Choroid plexus epithelial cell (primary cell): ENCODE results near the gene RAD51.

ENCODE experiments used
- DNase-seq: peaks from one replicate; pipeline ENCODE4 v3.0.0-alpha.2; 2010; ENCODE audit warnings: low read depth
- H3K4me3 ChIP-seq: 2 replicates; pipeline ENCODE4 v1.5.1; 2011; ENCODE audit warnings: low read depth, mild to moderate bottlenecking, control low read depth, low read length, moderate library complexity
- TF ChIP-seq, protein P1 (sequence below): conservative IDR thresholded peaks from 2 replicates; pipeline ENCODE4 v1.5.1; 2011; ENCODE audit warnings: low read depth, mild to moderate bottlenecking, control low read depth, inconsistent platforms, low read length, moderate library complexity

RAD51 gene

DNA sequence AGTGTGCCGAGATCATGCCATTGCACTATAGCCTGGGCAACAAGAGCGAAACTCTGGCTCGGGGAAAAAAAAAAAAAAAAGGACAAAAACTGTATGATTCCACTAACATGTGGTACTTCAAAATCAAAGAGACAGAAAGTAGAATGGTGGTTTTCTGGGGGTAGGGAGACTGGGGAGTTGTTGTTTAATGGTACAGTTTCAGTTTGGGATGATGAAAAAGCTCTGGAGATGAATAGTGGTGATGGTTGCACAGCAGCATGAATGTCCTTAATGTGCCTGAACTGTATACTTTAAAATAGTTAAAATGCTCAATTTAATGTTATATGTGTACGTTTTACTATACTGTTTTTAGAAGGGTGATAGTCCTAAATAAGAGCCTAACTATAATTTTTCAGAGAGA, 27.4 kb downstream of the RAD51 start:
- TF ChIP-seq, protein P1, sequence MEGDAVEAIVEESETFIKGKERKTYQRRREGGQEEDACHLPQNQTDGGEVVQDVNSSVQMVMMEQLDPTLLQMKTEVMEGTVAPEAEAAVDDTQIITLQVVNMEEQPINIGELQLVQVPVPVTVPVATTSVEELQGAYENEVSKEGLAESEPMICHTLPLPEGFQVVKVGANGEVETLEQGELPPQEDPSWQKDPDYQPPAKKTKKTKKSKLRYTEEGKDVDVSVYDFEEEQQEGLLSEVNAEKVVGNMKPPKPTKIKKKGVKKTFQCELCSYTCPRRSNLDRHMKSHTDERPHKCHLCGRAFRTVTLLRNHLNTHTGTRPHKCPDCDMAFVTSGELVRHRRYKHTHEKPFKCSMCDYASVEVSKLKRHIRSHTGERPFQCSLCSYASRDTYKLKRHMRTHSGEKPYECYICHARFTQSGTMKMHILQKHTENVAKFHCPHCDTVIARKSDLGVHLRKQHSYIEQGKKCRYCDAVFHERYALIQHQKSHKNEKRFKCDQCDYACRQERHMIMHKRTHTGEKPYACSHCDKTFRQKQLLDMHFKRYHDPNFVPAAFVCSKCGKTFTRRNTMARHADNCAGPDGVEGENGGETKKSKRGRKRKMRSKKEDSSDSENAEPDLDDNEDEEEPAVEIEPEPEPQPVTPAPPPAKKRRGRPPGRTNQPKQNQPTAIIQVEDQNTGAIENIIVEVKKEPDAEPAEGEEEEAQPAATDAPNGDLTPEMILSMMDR, result no peak

DNA sequence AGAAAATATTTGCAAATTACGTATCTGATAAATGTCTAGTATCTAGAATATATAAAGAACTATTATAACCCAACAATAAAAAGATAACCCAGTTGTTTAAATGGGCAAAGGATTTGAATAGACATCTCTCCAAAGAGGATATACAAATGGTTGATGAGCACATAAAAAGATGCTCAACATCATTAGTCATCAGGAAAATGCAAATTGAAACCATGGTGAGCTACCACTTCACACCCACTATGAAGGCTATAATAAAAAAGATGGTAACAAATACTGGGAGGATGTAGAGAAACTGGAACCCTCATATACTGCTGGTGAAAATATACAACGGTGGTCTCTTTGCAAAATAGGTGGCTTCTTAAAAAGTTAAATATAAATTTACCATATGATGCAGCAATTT, 28.0 kb downstream of the RAD51 start:
- DNase-seq, result no peak
- TF ChIP-seq, protein P1, result no peak
- no peak overlapping the region for H3K4me3 ChIP-seq

More for the DNA sequence above, 27.4 kb downstream of the RAD51 start:
- no peak overlapping the region for H3K4me3 ChIP-seq
- DNase-seq, result no peak

DNA sequence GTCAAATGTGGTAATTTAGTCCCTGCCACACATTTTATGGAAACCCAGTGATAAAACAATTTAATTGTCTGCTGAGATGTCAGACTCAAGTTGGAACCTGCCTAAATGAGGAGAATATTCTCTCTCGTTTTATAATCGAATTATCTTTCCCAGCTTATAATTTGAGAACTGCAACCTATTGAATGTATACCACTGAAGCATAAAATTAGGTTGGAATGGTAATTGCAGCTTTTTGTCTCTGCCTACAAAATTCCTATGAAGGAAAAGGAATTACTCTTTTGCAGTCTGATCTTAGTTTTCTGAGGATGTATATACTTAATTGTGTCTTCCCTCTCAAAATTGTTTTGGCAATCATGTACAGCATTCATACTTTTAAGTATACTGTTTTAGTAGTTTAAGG, 28.9 kb downstream of the RAD51 start:
- TF ChIP-seq, protein P1, result no peak
- no peak for DNase-seq
- no peak overlapping the region for H3K4me3 ChIP-seq

DNA sequence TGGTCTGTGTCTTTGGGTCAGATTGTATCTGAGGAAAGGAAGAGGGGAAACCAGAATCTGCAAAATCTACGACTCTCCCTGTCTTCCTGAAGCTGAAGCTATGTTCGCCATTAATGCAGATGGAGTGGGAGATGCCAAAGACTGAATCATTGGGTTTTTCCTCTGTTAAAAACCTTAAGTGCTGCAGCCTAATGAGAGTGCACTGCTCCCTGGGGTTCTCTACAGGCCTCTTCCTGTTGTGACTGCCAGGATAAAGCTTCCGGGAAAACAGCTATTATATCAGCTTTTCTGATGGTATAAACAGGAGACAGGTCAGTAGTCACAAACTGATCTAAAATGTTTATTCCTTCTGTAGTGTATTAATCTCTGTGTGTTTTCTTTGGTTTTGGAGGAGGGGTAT, 36.1 kb downstream of the RAD51 start:
- TF ChIP-seq, protein P1, result no peak

DNA sequence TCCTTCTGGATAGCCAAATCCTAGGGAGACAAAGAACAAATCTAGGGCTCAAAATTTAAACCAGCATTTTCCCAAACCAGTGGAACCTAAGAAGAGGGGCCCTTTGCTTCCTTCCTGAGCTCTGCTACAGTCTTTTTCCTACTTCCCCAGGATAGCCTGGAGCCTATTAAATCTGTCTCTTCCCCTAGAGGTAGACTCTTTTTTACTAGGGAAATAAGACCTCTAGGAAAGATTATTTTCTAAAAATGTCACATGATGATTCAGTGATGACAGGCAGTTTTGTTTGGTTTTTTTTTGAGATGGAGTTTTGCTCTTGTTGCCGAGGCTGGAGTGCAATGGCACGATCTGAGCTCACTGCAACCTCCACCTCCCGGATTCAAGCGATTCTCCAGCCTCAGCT, 41.6 kb downstream of the RAD51 start:
- H3K4me3 ChIP-seq, result no peak overlapping the region
- DNase-seq, result no peak
- TF ChIP-seq, protein P1, result no peak

More for the DNA sequence above, 36.1 kb downstream of the RAD51 start:
- no peak overlapping the region for H3K4me3 ChIP-seq
- peak; percentile 71 for DNase-seq

DNA sequence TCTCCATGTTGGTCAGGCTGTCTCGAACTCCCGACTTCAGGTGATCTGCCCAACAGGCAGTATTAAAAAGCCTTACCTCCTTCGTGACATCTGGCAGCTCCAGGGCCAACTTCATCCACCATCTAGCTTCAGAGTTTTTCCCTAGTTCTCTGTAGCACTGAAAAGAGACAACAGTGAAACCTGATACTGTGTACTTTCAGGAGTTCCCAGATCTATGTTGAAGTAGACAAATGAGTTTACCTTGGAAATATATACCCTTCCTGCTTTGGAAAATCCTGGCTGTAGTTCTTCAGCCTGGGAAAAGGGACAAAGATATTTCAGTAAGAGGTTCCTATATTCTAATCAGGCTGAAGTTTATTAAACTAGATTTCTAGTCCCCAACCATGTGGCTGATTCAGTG, 42.1 kb downstream of the RAD51 start:
- H3K4me3 ChIP-seq, result no peak overlapping the region
- DNase-seq, result no peak
- TF ChIP-seq, protein P1, result no peak

DNA sequence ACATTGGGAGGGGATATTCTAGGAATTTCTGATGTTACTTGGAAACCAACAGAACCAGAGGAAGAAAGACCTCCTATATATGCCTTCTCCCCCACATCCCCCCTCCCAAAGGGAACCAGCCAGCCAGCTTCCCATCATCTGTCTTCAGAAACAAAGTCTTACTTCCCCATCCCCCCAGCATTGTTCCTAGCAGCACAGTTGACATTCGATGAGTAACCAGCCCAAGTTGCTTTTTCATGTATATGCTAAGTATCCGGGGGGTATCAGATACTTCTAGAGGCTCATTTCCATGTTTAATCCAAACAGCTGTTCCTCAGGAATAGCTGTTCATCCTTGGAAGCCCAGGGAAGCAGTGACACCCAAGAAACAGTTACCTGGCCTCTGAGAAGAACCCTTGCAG, 44.1 kb downstream of the RAD51 start:
- TF ChIP-seq, protein P1, result no peak
- DNase-seq, result no peak
- H3K4me3 ChIP-seq, result no peak overlapping the region
